Measurements from ENCODE around the gene USP47. TPM values are rescaled to one million over a fixed set of nuclear protein-coding genes. Genes with fewer than 3 reads are reported as not detected.

The USP47 gene
- total RNA-seq, 3 donors from 2014 or later (not counting 1 experiment from before 2014, with no cell fraction given): 102 to 108 (median 107) TPM

GRCh38 chr11:11813288-11813962, 28.3 kb upstream of the USP47 start:
- H3K27me3 ChIP-seq (ENCODE audit: control insufficient read depth, insufficient read depth, low read length): no peaks in the 10 kb centered on the region
- no peak overlapping the region for H3K27ac Mint-ChIP-seq
- H3K27ac ChIP-seq (ENCODE audit: low read length): no peak overlapping the region
- DNase-seq (no peak), ATAC-seq (no peak)
- TF ChIP-seq, protein P1, sequence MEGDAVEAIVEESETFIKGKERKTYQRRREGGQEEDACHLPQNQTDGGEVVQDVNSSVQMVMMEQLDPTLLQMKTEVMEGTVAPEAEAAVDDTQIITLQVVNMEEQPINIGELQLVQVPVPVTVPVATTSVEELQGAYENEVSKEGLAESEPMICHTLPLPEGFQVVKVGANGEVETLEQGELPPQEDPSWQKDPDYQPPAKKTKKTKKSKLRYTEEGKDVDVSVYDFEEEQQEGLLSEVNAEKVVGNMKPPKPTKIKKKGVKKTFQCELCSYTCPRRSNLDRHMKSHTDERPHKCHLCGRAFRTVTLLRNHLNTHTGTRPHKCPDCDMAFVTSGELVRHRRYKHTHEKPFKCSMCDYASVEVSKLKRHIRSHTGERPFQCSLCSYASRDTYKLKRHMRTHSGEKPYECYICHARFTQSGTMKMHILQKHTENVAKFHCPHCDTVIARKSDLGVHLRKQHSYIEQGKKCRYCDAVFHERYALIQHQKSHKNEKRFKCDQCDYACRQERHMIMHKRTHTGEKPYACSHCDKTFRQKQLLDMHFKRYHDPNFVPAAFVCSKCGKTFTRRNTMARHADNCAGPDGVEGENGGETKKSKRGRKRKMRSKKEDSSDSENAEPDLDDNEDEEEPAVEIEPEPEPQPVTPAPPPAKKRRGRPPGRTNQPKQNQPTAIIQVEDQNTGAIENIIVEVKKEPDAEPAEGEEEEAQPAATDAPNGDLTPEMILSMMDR (IDR thresholded peaks at IDR 0.05): no peak
- H3K36me3 Mint-ChIP-seq: no peaks in the 10 kb centered on the region
- H3K9me3 Mint-ChIP-seq: no peaks in the 10 kb centered on the region
- H3K4me1 ChIP-seq (ENCODE audit: control insufficient read depth, insufficient read depth, low read length): peaks cover 11% of the 10 kb centered on the region
- H3K36me3 ChIP-seq (ENCODE audit: control insufficient read depth, insufficient read depth, low read length): no peaks in the 10 kb centered on the region
- no peak overlapping the region for H3K4me3 Mint-ChIP-seq
- H3K9me3 ChIP-seq (ENCODE audit: control insufficient read depth, insufficient read depth, low read length): no peaks in the 10 kb centered on the region
- WGBS (ENCODE audit: insufficient coverage): 80% methylated on average over 2 of the region's 3 CpGs
- no peak overlapping the region for H3K4me3 ChIP-seq (ENCODE audit: low read length)
- peaks cover 0 to 7% of the 10 kb centered on the region in 2 donors for H3K27me3 Mint-ChIP-seq (ENCODE audit: low read depth in 2 of 2)
- intact Hi-C loops (cut with micrococcal nuclease): no loop called here
- peaks cover 21 to 22% of the 10 kb centered on the region in 2 donors for H3K4me1 Mint-ChIP-seq

- Histone ChIP-seq H3K36me3 (ENCODE audit: control insufficient read depth, insufficient read depth, low read length) (no peaks in the 10 kb centered on the region), H3K27me3 (ENCODE audit: control insufficient read depth, insufficient read depth, low read length) (no peaks in the 10 kb centered on the region), H3K27ac (ENCODE audit: low read length) (no peak overlapping the region), H3K4me1 (ENCODE audit: control insufficient read depth, insufficient read depth, low read length) (peaks cover 3% of the 10 kb centered on the region), H3K9me3 (ENCODE audit: control insufficient read depth, insufficient read depth, low read length) (no peaks in the 10 kb centered on the region), H3K4me3 (ENCODE audit: low read length) (no peak overlapping the region)
- DNase-seq (no peak), ATAC-seq (no peak)
- peaks cover 7 to 8% of the 10 kb centered on the region in 2 donors for H3K4me1 Mint-ChIP-seq
- intact Hi-C loops (cut with micrococcal nuclease): no loop called here
- H3K27me3 Mint-ChIP-seq (ENCODE audit: low read depth in 2 of 2): peaks cover 0 to 7% of the 10 kb centered on the region in 2 donors
- H3K27ac Mint-ChIP-seq: no peak overlapping the region
- 92% methylated on average over 6 of the region's 7 CpGs for WGBS (ENCODE audit: insufficient coverage)
- no peak overlapping the region for H3K4me3 Mint-ChIP-seq
- H3K36me3 Mint-ChIP-seq: no peaks in the 10 kb centered on the region
- TF ChIP-seq, protein P1 (IDR thresholded peaks at IDR 0.05): no peak
- no peaks in the 10 kb centered on the region for H3K9me3 Mint-ChIP-seq
Measured at GRCh38 chr11:11814614-11815452, 26.9 kb upstream of the USP47 start.

DNA sequence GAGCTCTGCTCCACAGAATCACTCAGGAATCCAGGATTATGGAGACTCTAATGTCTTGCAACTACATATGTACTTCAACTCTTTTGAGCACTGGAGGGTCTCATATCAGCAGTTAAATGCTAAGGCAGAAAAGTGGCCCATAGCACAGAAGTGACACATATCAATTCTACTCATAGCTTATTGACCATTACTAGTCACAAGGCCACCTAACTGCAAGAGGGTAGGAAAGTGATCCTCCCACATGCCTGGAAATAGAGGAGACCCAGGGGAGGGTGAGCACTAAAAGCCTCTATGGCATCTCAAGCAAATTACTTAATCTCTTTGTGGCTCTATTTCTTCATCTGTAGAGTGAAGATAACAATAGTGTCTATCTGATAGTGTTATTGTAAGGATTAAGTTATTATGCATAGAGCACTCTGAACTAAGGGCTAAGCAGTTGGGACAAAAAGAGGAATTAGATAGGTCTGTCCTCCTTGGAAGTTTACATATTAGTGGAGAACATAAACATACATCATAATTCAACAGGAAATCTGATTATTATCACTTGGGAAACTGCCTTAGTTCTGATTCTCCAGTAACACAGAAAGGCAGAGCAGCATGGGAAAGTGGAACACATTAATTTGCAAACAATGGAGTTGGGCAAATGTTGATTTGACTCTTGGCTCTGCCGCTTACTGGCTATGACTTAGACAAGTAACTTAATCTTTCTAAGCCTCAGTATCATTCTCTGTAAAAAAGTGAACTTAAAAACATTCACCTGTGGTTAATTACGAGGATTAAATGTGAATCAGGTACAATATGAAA, 25.1 kb upstream of the USP47 start:
- H3K27ac ChIP-seq (ENCODE audit: low read length): no peak overlapping the region
- DNase-seq (no peak), ATAC-seq (no peak)
- Mint-ChIP-seq H3K9me3 (no peaks in the 10 kb centered on the region), H3K27me3 (ENCODE audit: low read depth in 2 of 2) (peaks cover 0 to 7% of the 10 kb centered on the region in 2 donors), H3K4me3 (no peak overlapping the region), H3K4me1 (no peaks in the 10 kb centered on the region), H3K36me3 (no peaks in the 10 kb centered on the region), H3K27ac (no peak overlapping the region)
- intact Hi-C loops (cut with micrococcal nuclease): no loop called here
- no peaks in the 10 kb centered on the region for H3K27me3 ChIP-seq (ENCODE audit: control insufficient read depth, insufficient read depth, low read length)
- H3K4me1 ChIP-seq (ENCODE audit: control insufficient read depth, insufficient read depth, low read length): no peaks in the 10 kb centered on the region
- no peaks in the 10 kb centered on the region for H3K36me3 ChIP-seq (ENCODE audit: control insufficient read depth, insufficient read depth, low read length)
- TF ChIP-seq, protein P1 (IDR thresholded peaks at IDR 0.05): no peak
- no peak overlapping the region for H3K4me3 ChIP-seq (ENCODE audit: low read length)
- no peaks in the 10 kb centered on the region for H3K9me3 ChIP-seq (ENCODE audit: control insufficient read depth, insufficient read depth, low read length)
- no CpG with 5 or more reads among the region's 2 CpGs for WGBS (ENCODE audit: insufficient coverage)

Data from natural killer cell (primary cell).